HEK293T (cell line): Measurements from ENCODE around the gene SPNS2.

ENCODE experiments used
- CTCF ChIA-PET: fragments of 350-600 bp; formaldehyde crosslinking; extraction: SDS; loops from one replicate; lab custom pipeline; 2021; ENCODE audit warnings: antibody characterized with exemption, inconsistent platforms; lab: Yijun Ruan, JAX
- POLR2A ChIA-PET: fragments of 350-600 bp; formaldehyde crosslinking; extraction: SDS; loops from one replicate; lab custom pipeline; 2020; ENCODE audit warnings: antibody characterized with exemption, inconsistent platforms; lab: Yijun Ruan, JAX
- DNase-seq: peaks from one replicate; pipeline ENCODE4 v3.0.0; 2012; ENCODE audit warnings: mixed read lengths; ENCODE audit errors: extremely low spot score
- ARNT ChIP-seq: fragments of 450-650 bp; IDR thresholded peaks from 2 replicates; pipeline ENCODE4 v1.6.1; 2017; ENCODE audit warnings: mild to moderate bottlenecking
- BHLHE40 ChIP-seq: fragments of 450-650 bp; IDR thresholded peaks from 2 replicates; pipeline ENCODE4 v1.6.1; 2016; ENCODE audit warnings: mild to moderate bottlenecking, moderate library complexity, borderline replicate concordance
- CTBP1 ChIP-seq: fragments of 450-650 bp; IDR thresholded peaks from 2 replicates; pipeline ENCODE4 v1.6.1; 2016; ENCODE audit warnings: borderline replicate concordance
- ELF4 ChIP-seq: fragments of 450-650 bp; IDR thresholded peaks from 2 replicates; pipeline ENCODE4 v1.6.1; 2017; ENCODE audit warnings: antibody characterized with exemption
- FOXA1 ChIP-seq: fragments of 450-650 bp; IDR thresholded peaks from 2 replicates; pipeline ENCODE4 v1.6.1; 2016; ENCODE audit warnings: mild to moderate bottlenecking
- FOXK2 ChIP-seq: fragments of 450-650 bp; IDR thresholded peaks from 2 replicates; pipeline ENCODE4 v1.6.1; 2016; ENCODE audit warnings: mild to moderate bottlenecking
- FOXM1 ChIP-seq: fragments of 450-650 bp; IDR thresholded peaks from 2 replicates; pipeline ENCODE4 v1.6.1; 2017; ENCODE audit warnings: mild to moderate bottlenecking, borderline replicate concordance
- HDGF ChIP-seq: fragments of 450-650 bp; IDR thresholded peaks from 2 replicates; pipeline ENCODE4 v1.6.1; 2017; ENCODE audit warnings: antibody characterized with exemption, borderline replicate concordance
- L3MBTL2 ChIP-seq: fragments of 450-650 bp; conservative IDR thresholded peaks from 2 replicates; pipeline ENCODE4 v1.6.1; 2016; ENCODE audit warnings: mild to moderate bottlenecking
- LEF1 ChIP-seq: fragments of 450-650 bp; IDR thresholded peaks from 2 replicates; pipeline ENCODE4 v1.6.1; 2017; ENCODE audit warnings: mild to moderate bottlenecking, borderline replicate concordance
- NFRKB ChIP-seq: fragments of 450-650 bp; IDR thresholded peaks from 2 replicates; pipeline ENCODE4 v1.6.1; 2016; ENCODE audit warnings: mild to moderate bottlenecking, moderate library complexity
- SP1 ChIP-seq: fragments of 450-650 bp; IDR thresholded peaks from 2 replicates; pipeline ENCODE4 v1.6.1; 2017
- SUZ12 ChIP-seq: fragments of 450-650 bp; IDR thresholded peaks from 2 replicates; pipeline ENCODE4 v1.6.1; 2016; ENCODE audit warnings: mild to moderate bottlenecking
- TARDBP ChIP-seq: fragments of 450-650 bp; IDR thresholded peaks from 2 replicates; pipeline ENCODE4 v1.6.1; 2016
- ZNF384 ChIP-seq: fragments of 450-650 bp; IDR thresholded peaks from 2 replicates; pipeline ENCODE4 v1.6.1; 2016
- TF ChIP-seq, protein P1 (sequence below): fragments of 450-650 bp; IDR thresholded peaks from 2 replicates; pipeline ENCODE4 v1.6.1; 2016

SPNS2 gene

GRCh38 chr17:4542726-4543191 is 44.1 kb downstream of the SPNS2 start:
- no peak for DNase-seq
- no peak for TF ChIP-seq SP1
- no peak for TF ChIP-seq FOXM1
- TF ChIP-seq HDGF, result no peak
- TF ChIP-seq, protein P1, sequence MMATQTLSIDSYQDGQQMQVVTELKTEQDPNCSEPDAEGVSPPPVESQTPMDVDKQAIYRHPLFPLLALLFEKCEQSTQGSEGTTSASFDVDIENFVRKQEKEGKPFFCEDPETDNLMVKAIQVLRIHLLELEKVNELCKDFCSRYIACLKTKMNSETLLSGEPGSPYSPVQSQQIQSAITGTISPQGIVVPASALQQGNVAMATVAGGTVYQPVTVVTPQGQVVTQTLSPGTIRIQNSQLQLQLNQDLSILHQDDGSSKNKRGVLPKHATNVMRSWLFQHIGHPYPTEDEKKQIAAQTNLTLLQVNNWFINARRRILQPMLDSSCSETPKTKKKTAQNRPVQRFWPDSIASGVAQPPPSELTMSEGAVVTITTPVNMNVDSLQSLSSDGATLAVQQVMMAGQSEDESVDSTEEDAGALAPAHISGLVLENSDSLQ, result no peak
- CTCF ChIA-PET, result no interaction called here
- POLR2A ChIA-PET, result interaction anchor here (1.8 kb wide), 1 partner anchor 11 kb away, joined by 5 read pairs; no protein-coding TSS in a partner anchor

- no peak for TF ChIP-seq SP1
- no peak for TF ChIP-seq FOXK2
- no peak for TF ChIP-seq ZNF384
- TF ChIP-seq ELF4, result no peak
- TF ChIP-seq NFRKB, result no peak
- TF ChIP-seq SUZ12, result no peak
- TF ChIP-seq LEF1, result no peak
- no peak for TF ChIP-seq CTBP1
- TF ChIP-seq, protein P1, result no peak
- TF ChIP-seq FOXA1, result no peak
- no peak for TF ChIP-seq L3MBTL2
- TF ChIP-seq HDGF, result no peak
- no peak for TF ChIP-seq BHLHE40
- TF ChIP-seq TARDBP, result no peak
- no peak for TF ChIP-seq FOXM1
- TF ChIP-seq ARNT, result no peak
- CTCF ChIA-PET, result interaction anchor here (1.0 kb wide), 1 partner anchor 123 kb away, joined by 4 read pairs; no protein-coding TSS in a partner anchor
- POLR2A ChIA-PET, result interaction anchor here (1.9 kb wide), 1 partner anchor 11 kb away, joined by 12 read pairs; the partner anchor contains the start of gene MYBBP1A
- no peak for DNase-seq
Observed at GRCh38 chr17:4543557-4544026, 44.9 kb downstream of the SPNS2 start.

DNA sequence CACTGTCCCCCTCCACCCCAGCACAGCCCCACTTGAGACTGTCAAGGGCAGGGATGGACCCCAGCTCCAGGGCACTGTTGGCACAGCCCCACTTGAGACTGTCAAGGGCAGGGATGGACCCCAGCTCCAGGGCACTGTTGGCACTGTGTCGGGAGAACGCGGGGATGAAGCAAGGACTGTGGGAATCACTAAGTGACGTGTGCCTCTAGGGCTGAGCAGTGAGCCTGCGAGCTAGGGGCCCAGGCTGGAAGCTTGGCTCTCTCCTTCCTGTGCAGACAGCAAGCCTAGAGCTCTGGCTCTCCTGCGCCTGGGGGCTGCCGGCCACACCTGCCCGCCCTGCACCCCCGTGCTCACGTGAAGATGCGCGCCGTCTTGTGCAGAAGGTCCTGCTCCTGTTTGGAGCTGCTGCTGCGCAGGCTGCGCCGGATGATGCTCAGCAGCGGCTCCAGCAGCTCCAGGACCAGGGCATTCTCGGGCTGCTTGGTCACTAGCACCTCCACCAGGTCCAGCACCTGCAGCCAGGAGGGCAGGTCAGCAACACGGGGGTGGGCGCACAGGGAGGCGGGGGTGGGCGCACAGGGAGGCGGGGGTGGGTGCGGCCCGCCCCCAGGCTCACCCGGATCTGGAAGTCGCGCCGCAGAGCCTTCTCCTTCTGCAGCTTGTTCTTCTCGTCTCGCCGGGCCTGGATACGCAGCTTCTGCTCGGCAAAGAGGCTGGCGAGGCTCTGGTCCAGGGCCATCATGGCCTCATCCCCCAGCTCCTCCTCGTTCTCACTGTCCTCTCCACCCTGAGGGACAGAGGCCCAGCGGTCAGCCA is 45.7 kb downstream of the SPNS2 start:
- CTCF ChIA-PET, result interaction anchor here (1.0 kb wide), 1 partner anchor 124 kb away, joined by 4 read pairs; no protein-coding TSS in a partner anchor
- no peak for DNase-seq
- TF ChIP-seq SUZ12 (no peak), NFRKB (no peak), FOXK2 (no peak), SP1 (no peak), ARNT (no peak), CTBP1 (no peak), LEF1 (no peak), TARDBP (no peak), ZNF384 (no peak), FOXM1 (no peak), HDGF (no peak), ELF4 (no peak), L3MBTL2 (no peak), BHLHE40 (no peak)
- TF ChIP-seq, protein P1, result no peak
- POLR2A ChIA-PET, result interaction anchor here (1.9 kb wide), 1 partner anchor 10 kb away, joined by 12 read pairs; the partner anchor contains the start of gene MYBBP1A

DNA sequence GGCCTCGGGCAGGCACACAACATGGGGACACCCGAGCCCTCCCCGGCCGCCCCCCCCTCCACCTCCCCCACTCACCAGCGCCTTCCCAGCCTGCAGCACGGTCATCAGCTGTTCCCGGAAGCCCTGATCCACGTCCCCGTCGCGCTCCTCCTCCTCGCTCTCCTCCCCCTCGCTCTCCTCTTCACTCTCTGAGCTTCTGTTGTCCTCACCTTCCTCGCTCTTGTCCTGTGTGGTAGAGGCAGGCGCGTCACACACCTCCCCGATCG is 46.2 kb downstream of the SPNS2 start:
- ChIA-PET CTCF (no interaction called here), POLR2A (interaction anchor here (1.9 kb wide), 1 partner anchor 10 kb away, joined by 12 read pairs; the partner anchor contains the start of gene MYBBP1A)
- DNase-seq, result no peak
- TF ChIP-seq TARDBP, result no peak
- TF ChIP-seq ARNT, result no peak

GRCh38 chr17:4545217-4545951 is 46.7 kb downstream of the SPNS2 start:
- ChIA-PET CTCF (no interaction called here), POLR2A (interaction anchor here (1.1 kb wide), 1 partner anchor 10 kb away, joined by 3 read pairs; the partner anchor contains the start of gene MYBBP1A)
- TF ChIP-seq ZNF384 (no peak), SP1 (no peak), NFRKB (no peak), L3MBTL2 (no peak), ELF4 (no peak), FOXA1 (no peak), SUZ12 (no peak), CTBP1 (no peak), FOXK2 (no peak)
- TF ChIP-seq, protein P1, result no peak
- no peak for DNase-seq
